Measurements from ENCODE around the gene COG5.

The COG5 gene

GRCh38 chr7:107563775-107564552 lies at the start of gene COG5, which contains the start of gene DUS4L:
TSS of gene COG5 (minus strand) at chr7:107563920. CDS start at chr7:107563896, 24 bp downstream.
TSS of gene DUS4L (plus strand) at chr7:107563971. CDS start at chr7:107567071, 3,100 bp downstream.
- DNase-seq, result peak; percentile 84 to 88

- DNase-seq, result no peak
These were observed 49.7 kb upstream of the COG5 start for GRCh38 chr7:107613439-107613838.

GRCh38 chr7:107610323-107610722 lies 46.6 kb upstream of the COG5 start:
- DNase-seq, result no peak

- DNase-seq, result no peak
These were observed 46.1 kb upstream of the COG5 start for GRCh38 chr7:107609811-107610261.

GRCh38 chr7:107606303-107606702 lies 42.6 kb upstream of the COG5 start:
- no peak for DNase-seq

GRCh38 chr7:107605218-107605815 lies 41.6 kb upstream of the COG5 start:
- no peak for DNase-seq

- DNase-seq, result no peak
These were observed 37.1 kb upstream of the COG5 start for GRCh38 chr7:107600816-107601215.

- no peak for DNase-seq
These were observed 35.5 kb upstream of the COG5 start for GRCh38 chr7:107599262-107599661.

GRCh38 chr7:107597953-107598352 lies 34.2 kb upstream of the COG5 start:
- no peak for DNase-seq

GRCh38 chr7:107597582-107597916 lies 33.8 kb upstream of the COG5 start:
- DNase-seq, result no peak

- DNase-seq, result no peak
These were observed 33.3 kb upstream of the COG5 start for GRCh38 chr7:107596881-107597581.

- no peak for DNase-seq
These were observed 31.4 kb upstream of the COG5 start for GRCh38 chr7:107594961-107595737.

- no peak for DNase-seq
These were observed 29.3 kb upstream of the COG5 start for GRCh38 chr7:107593025-107593410.

GRCh38 chr7:107592361-107593024 lies 28.8 kb upstream of the COG5 start:
- DNase-seq, result no peak

- DNase-seq, result no peak
These were observed 27.7 kb upstream of the COG5 start for GRCh38 chr7:107591421-107591820.

- DNase-seq, result no peak
These were observed 24.9 kb upstream of the COG5 start for GRCh38 chr7:107588529-107589130.

GRCh38 chr7:107584716-107585115 lies 21.0 kb upstream of the COG5 start:
- no peak for DNase-seq

- no peak for DNase-seq
These were observed 19.2 kb upstream of the COG5 start for GRCh38 chr7:107582875-107583274.

- no peak for DNase-seq
These were observed 17.8 kb upstream of the COG5 start for GRCh38 chr7:107581387-107582013.

- no peak for DNase-seq
These were observed 17.1 kb upstream of the COG5 start for GRCh38 chr7:107580716-107581383.
